GM13976 (cell line): ENCODE measurements around the gene TMSB4X.

Source experiments
- DNase-seq: peaks from one replicate; pipeline ENCODE4 v3.0.0; 2012; ENCODE audit warnings: low spot score
- CTCF ChIP-seq: IDR thresholded peaks from 2 replicates; pipeline ENCODE4 v1.5.1; 2012; ENCODE audit warnings: borderline replicate concordance, mild to moderate bottlenecking; ENCODE audit not compliant: insufficient read depth; ENCODE audit errors: extremely low read depth, missing control alignments, control extremely low read depth
- in situ Hi-C: fragments of 300-500 bp; cut with MboI; formaldehyde crosslinking; loops from one replicate; pipeline ENCODE4 v1.12.0; 2022; ENCODE audit warnings: low sequenced_read_pairs, mixed read lengths, inconsistent platforms; ENCODE audit not compliant: unreplicated experiment

The TMSB4X gene

GRCh38 chrX:13023979-13024378 lies 49.1 kb downstream of the TMSB4X start:
- no peak for DNase-seq
- in situ Hi-C loops: no loop called here
- TF ChIP-seq CTCF: no peak

GRCh38 chrX:13024986-13025385 lies 50.1 kb downstream of the TMSB4X start:
- no peak for DNase-seq
- TF ChIP-seq CTCF: no peak
- in situ Hi-C loops: no loop called here
